BJ (cell line): ENCODE results near the gene UNC93A. TPM values are rescaled to one million over a fixed set of nuclear protein-coding genes. Genes with fewer than 3 reads are reported as not detected.
"Not testable (repeated sequence)": the region's sequence is repeated elsewhere in the genome, so short reads cannot be mapped to it uniquely, and the experiment has no call there.

Experiments used
- CTCF ChIA-PET: fragments of 350-600 bp; formaldehyde crosslinking; extraction: SDS; loops from one replicate; lab custom pipeline; 2021; ENCODE audit warnings: antibody characterized with exemption, inconsistent platforms; lab: Yijun Ruan, JAX
- POLR2A ChIA-PET: fragments of 300-600 bp; sonication (Branson Sonifier 250); formaldehyde crosslinking; extraction: SDS; loops from one replicate; lab custom pipeline; 2021; ENCODE audit warnings: antibody characterized with exemption; lab: Charles Lee
- DNase-seq: peaks from one replicate; pipeline ENCODE4 v3.0.0-alpha.2; 2011; ENCODE audit warnings: low read depth
- H3K27me3 ChIP-seq: 2 replicates; pipeline ENCODE4 v1.6.0; 2011; ENCODE audit warnings: low read length; ENCODE audit not compliant: control insufficient read depth, insufficient read depth
- H3K36me3 ChIP-seq: 2 replicates; pipeline ENCODE4 v1.5.1; 2011; ENCODE audit warnings: low read length; ENCODE audit not compliant: control insufficient read depth, insufficient read depth
- H3K4me3 ChIP-seq: 2 replicates; pipeline ENCODE4 v1.5.1; 2011; ENCODE audit warnings: low read depth, mild to moderate bottlenecking, control low read depth, low read length
- CTCF ChIP-seq: IDR thresholded peaks from 2 replicates; pipeline ENCODE4 v1.5.1; 2011; ENCODE audit warnings: low read depth, mild to moderate bottlenecking, control low read depth, inconsistent platforms, low read length, moderate library complexity; ENCODE audit not compliant: insufficient read depth
- polyA plus RNA-seq: library from polyadenylated mRNA; depleted of rRNA; stranded (reverse); fragments of >200 nt; gene quantifications from 2 replicates; pipeline ENCODE4 v1.2.3, GENCODE V29; 2011

Gene UNC93A
- polyA plus RNA-seq, 1 experiment = not detected

GRCh38 chr6:167305796-167306195, 14.7 kb downstream of the UNC93A start:
- H3K36me3 ChIP-seq = no peaks in the 10 kb centered on the region
- POLR2A ChIA-PET = no interaction called here
- TF ChIP-seq CTCF = no peak
- no peak overlapping the region for H3K4me3 ChIP-seq
- DNase-seq = no peak
- CTCF ChIA-PET = no interaction called here
- H3K27me3 ChIP-seq = no peaks in the 10 kb centered on the region

GRCh38 chr6:167306401-167306998, 15.4 kb downstream of the UNC93A start:
- Histone ChIP-seq H3K27me3 (no peaks in the 10 kb centered on the region), H3K4me3 (no peak overlapping the region), H3K36me3 (no peaks in the 10 kb centered on the region)
- DNase-seq = no peak
- CTCF ChIA-PET = no interaction called here
- POLR2A ChIA-PET = no interaction called here
- TF ChIP-seq CTCF = no peak

- TF ChIP-seq CTCF = no peak
- CTCF ChIA-PET = no interaction called here
- DNase-seq = no peak
- Histone ChIP-seq H3K27me3 (no peaks in the 10 kb centered on the region), H3K4me3 (no peak overlapping the region), H3K36me3 (no peaks in the 10 kb centered on the region)
- POLR2A ChIA-PET = no interaction called here
Measured at GRCh38 chr6:167307342-167307955, 16.3 kb downstream of the UNC93A start.

- TF ChIP-seq CTCF = no peak
- H3K27me3 ChIP-seq = no peaks in the 10 kb centered on the region
- ChIA-PET CTCF (no interaction called here), POLR2A (no interaction called here)
- DNase-seq = no peak
- H3K4me3 ChIP-seq = no peak overlapping the region
- no peaks in the 10 kb centered on the region for H3K36me3 ChIP-seq
Measured at GRCh38 chr6:167308207-167308606, 17.1 kb downstream of the UNC93A start.

GRCh38 chr6:167309355-167310192, 18.5 kb downstream of the UNC93A start:
- H3K36me3 ChIP-seq, POLR2A ChIA-PET, H3K27me3 ChIP-seq, CTCF ChIA-PET, H3K4me3 ChIP-seq, DNase-seq: not testable (repeated sequence)
